Left ventricle myocardium superior (tissue), 1 donor: Measurements from ENCODE around the gene UBTD2. TPM values are rescaled to one million over a fixed set of nuclear protein-coding genes. Genes with fewer than 3 reads are reported as not detected.
A peak's percentile ranks its signal among the peaks of the same experiment; 100 is the strongest.
"Not testable (repeated sequence)": the region's sequence is repeated elsewhere in the genome, so short reads cannot be mapped to it uniquely, and the experiment has no call there.

ENCODE experiments used
- ATAC-seq: fragments of 200-7000 bp; cut with Tn5 transposase; one replicate; pipeline ENCODE4 v1.9.1; 2020; ENCODE audit warnings: mild to moderate bottlenecking, moderate library complexity
- DNase-seq: peaks from one replicate; pipeline ENCODE4 v3.0.0-alpha.2; 2020
- intact Hi-C: fragments of 100-400 bp; cut with micrococcal nuclease; formaldehyde crosslinking; loops from one replicate; pipeline ENCODE4 v1.11.0; 2022
- total RNA-seq: library from RNA; stranded (reverse); fragmentation: NEBNext Ultra II Directional; extraction: Animal tissue kit (Norgen Biotek cat#: 25700); gene quantifications from one replicate; pipeline ENCODE4 v1.2.1, GENCODE V29; 2021
- donor health status: DM: no; HTN: yes; CAD: no; lungs with severe emphysema.

The UBTD2 gene
- total RNA-seq, 1 donor from 2014 or later: 8.7 TPM

DNA sequence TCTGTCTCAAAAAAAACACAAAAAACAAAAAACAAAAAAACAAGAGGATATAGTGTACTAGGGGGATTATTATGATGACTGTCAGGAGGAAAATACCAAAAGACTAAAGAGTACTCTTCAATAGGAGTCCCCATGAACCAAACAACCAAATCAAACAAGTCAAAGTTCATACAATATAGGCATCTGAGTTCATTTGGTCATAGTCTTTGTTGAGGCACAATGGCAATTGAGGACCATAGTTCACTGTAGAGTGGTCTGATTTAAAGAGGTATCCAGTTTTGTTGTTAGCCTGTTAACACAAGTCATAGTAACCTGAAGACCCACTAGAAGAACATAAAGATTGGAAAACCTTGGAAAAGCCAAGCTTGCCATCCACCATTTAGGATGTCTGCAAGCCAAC is 11.3 kb upstream of the UBTD2 start:
- intact Hi-C loops: no loop called here
- DNase-seq (no peak), ATAC-seq (no peak)

DNA sequence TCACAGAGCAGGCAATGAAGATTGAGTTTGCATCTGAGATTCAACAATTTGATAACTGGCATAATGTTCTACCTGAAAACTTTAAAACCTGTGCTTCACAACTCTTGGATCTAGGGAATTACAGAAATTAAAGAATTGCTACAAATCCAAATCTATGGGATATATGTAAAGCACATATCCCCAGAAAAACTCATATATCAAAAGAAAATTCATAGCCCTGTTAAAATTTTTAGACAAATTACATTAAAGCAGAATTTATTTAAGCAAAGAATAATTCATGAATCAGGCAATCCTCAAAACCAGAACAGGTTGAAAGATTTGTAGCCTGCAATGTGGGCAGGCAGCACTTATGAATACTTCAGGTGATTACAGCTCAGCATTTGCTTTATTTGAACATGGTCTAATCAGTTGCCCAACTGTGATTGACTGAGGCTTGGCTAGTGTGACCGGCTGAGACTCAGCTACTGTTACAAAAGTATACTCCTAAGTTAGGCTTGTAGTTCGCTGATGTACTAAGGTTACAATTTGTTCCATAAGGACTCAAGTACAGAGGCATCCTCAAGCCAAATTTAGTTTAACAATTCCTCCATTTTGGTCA is 10.3 kb upstream of the UBTD2 start:
- intact Hi-C loops: no loop called here
- DNase-seq: no peak
- no peak for ATAC-seq

DNA sequence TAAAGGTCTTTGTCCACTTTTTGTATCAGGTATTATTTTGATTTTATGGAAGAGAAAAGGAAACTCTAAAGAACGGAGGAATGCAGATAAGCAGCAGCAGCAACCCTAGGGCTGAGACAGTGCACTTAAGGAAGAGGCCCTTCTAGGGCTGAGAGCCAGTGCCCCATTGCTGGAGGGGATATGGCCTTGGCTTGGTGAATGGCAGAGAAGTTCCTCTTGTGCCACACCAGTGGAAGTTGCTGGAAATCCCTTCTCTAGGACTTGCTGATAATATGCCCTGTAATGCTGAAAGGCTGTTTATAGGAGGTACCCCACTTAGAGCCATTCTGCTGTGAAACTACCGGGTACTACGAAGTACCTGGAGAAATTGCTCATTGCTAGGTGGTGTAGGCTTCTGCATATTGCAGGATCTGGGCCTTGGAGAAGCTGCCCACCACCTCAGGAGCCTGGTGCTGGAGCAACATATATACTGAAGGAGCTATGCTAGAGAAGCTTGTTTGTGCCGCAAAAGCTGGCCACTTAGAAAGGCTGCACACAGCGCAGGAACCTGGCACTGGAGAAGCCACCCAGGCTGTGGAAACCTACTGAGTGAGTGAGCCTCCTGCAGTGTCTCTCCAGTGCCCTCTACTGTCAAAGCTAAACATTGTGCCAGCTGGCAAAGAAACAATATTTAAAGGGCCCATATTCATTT is 9.6 kb upstream of the UBTD2 start:
- peak; percentile 68 for DNase-seq
- ATAC-seq: peak; percentile 98
- intact Hi-C loops: no loop called here

DNA sequence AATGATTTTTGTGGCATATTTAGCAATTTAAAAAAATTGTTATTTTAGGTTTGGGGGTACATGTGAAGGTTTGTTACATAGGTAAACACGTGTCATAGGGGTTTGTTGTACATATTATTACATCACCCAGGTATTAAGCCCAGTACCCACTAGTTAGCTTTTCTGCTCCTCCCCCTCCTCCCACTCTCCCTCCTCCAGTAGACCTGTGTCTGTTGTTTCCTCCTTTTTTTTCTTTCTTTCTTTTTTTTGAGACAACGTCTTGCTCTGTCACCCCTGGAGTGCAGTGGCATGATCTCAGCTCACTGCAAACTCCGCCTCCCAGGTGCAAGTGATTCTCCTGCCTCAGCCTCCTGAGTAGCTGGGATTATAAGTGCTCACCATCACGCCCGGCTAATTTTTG is 8.3 kb upstream of the UBTD2 start:
- DNase-seq, ATAC-seq, intact Hi-C loops: not testable (repeated sequence)

DNA sequence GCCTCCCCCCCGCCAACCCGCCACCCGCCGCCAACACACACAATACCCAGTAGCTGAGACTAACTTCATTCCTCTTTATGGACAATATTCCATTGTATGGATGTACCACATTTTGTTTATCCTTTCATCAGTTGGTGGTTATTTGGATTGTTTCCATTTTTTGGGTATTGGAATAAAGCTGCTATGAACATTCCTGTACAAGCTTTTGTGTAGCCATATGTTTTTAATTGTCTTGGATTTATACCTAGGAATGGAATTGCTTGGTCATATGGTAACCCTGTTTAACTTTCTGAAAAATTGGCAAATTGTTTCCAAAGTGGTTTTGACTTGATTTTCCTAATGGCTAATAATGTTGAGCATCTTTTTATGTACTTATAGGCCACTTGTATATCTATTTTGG is 4.9 kb upstream of the UBTD2 start:
- ATAC-seq (no peak), DNase-seq (no peak)
- intact Hi-C loops: no loop called here

DNA sequence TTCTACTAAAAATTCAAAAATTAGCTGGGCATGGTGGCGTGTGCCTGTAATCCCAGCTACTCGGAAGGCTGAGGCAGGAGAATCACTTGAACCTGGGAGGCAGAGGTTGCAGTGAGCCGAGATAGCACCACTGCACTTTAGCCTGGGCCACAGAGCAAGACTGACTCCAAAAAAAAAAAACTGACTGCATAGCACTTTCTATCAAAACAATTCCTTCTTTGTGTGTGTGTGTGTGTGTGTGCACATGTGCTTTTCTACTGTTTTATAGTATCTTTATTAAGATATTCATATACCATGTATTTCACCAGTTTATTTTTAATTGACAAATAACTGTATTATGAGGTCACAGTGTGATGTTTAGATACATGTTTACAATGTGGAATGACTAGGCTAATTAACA is 3.6 kb upstream of the UBTD2 start:
- DNase-seq, intact Hi-C loops, ATAC-seq: not testable (repeated sequence)

DNA sequence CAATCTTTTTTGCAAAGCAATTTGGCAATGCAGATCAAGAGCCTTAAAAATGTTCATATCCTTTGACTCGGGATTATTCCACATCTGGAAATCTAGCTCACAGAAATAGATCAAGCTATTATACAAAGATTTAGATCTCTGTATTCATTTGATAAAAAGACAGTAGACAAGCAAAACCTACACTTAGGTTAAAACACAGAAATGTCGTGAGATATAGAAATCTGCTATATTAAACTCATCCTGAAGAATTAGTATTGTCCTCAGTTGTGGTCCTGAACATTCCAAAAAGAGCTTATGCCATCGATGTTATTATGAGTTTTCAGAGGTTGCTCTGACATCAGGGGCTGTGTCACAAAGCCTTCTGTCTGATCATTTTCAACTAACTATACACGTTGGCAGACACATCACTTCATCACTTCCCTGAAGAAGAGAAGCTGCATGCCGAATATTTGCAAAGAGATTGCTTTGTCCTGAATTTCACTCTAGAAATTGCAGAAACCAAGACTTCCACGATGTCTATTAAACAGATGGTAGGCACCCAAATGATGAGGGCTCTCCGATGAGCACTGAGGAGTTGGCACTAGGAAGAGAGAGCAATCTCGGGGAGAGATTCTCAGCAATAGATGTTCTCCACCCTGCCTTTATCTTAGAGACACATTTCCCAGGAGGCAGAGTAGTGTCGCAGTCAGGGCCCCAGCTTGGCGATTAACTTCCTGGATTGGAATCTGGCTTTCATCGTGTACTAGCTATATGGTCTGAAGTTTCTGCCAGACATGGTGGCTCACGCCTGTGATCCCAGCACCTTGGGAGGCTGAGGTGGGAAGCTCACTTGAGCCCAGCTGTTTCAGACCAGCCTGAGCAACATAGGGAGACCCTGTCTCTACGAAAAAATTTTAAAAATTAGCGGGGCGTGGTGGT is 1.9 kb upstream of the UBTD2 start:
- intact Hi-C loops: no loop called here
- ATAC-seq (no peak), DNase-seq (no peak)

DNA sequence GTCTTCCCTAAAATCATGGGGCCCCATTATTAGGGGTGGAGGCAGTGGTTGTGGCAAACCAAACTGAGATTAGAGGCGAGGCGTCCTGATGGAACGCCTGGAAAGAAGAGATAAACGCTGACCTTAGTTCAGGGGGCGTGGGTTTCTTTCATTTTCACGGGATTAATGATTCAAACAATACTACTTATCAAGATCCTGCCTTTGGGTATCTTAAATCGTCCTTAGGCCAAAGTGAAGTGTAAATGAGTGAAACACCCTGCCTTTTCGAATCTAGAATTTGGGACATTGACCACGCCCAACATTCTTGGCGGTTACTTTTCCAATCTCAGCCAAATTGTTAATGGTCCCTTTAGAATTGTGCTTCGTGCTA is 1.0 kb upstream of the UBTD2 start:
- intact Hi-C loops: no loop called here
- ATAC-seq (peak; percentile 8), DNase-seq (no peak)

DNA sequence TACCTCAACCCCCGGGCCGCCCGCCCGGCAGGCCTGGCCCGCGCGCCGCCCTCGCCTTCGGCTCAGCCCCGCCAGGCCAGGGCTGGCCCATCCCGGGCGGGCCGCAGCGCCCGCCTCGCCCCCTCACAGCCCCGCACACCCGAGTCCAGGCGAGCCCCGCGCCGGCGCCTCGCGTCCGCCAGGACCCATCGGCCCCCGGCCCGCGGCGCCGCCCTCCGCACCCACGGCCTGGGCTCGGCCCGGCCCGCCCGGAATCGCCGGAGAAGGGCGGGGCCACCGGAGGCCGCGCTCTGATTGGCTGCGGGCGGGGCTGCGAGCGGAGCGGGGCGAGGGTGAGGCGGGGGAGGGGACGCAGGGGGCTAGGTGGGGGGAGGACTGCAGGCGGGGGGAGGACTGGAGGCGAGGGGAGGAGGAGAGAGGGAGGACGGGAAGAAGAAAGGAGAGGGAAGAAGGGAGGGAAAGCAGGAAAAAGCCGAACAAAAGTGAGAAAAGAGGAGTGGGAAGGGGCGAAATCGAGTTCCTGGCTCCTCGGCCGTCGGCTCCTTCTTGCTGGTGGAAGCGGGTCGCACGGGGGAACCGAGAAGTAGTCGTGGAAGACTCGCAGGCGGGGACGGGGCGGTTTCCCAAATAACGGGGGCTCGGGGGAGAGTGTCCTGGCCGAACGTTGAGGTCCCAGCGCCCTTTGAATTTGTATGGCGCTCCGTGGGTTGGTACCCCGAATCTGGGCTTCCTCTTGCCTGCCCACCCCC is 472 bp upstream of the UBTD2 start:
- ATAC-seq (peak; percentile 93), DNase-seq (peak; percentile 93)
- intact Hi-C loops: no loop called here

DNA sequence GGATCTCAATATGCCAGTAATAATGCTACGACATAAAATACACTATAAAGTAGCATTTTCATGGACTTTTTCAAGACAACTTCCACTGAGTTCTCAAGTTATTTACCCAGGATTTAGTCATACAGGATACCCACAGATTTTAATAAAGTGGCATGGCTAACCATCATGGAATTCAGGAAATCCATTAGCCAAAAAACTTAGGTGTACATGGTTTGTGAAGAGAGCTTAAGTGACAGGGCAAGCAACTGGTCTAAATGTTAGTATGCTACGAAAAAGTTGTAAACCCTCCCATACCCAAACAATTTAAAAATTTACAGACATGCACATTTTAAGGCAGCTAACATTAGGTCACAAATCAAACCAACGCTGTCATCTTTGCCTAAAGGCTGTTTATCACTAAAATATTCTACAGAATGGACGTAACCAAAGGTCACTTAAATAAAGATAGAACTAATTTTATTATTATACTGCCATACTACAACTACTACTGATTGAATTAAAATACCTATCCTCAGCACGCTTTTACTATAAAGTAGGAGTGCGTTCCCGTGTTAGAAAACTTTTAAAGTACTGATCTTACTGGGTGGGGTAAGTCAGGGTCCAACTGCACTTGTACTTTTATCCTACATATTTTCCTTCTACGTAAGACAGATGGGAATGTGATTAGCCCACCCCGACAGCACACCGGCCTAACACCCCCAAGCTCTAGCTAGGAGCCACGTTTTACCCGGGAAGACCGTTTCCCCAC is 1.1 kb downstream of the UBTD2 start:
- intact Hi-C loops: no loop called here
- no peak for ATAC-seq

DNA sequence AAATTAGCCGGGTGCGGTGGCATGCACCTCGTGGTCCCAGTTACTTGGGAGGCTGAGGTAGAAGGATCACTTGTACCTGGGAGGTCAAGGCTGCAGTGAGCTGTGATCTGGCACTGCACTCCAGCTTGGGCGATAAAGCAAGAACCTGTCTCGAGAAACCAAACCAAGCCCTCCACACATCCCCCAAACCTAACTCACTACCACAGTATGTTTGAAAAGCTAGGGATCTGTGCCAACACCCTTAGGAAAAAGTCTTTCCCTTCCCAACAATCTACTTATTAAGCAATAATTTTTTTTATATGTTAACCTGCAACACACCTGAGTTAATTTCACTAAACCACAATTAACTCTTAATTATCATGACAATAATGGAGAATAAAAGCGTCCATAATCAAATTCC is 2.2 kb downstream of the UBTD2 start:
- intact Hi-C loops: no loop called here
- DNase-seq (no peak), ATAC-seq (no peak)

More for the DNA sequence above, 1.1 kb downstream of the UBTD2 start:
- DNase-seq: no peak

DNA sequence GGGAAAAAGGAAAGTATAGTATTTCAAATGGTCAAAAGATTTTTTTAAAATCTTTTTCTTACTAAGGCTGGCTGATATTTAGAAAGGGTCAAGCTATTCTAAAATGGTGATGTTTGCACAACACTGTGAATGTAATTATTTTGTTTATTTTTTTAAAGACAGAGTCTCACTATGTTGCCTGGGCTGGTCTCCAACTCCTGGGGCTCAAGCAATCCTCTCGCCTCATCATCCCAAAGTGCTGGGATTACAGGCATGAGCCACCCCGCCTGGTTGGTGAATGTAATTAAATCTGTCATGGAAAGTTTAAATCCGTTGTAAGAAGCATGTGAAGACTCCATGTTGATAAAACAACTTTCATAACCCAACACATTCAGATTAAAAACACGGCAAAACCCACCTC is 2.6 kb downstream of the UBTD2 start:
- intact Hi-C loops: no loop called here
- DNase-seq (no peak), ATAC-seq (no peak)

DNA sequence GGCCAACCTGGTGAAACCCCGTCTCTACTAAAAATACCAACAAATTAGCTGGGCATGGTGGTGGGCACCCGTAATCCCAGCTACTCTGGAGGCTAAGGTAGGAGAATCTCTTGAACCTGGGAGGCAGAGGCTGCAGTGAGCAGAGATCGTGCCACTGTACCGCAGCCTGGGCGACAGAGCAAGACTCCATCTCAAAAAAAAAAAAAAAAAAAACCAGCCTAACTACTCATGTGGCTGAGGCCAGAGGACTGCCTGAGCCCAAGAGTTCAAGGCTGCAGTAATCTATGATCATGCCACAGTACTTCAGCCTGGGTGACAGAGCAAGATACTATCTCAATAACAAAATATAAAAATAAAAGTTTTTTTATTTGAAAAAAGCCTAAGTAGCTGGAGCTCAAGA is 3.2 kb downstream of the UBTD2 start:
- no peak for DNase-seq
- intact Hi-C loops: no loop called here
- no peak for ATAC-seq

DNA sequence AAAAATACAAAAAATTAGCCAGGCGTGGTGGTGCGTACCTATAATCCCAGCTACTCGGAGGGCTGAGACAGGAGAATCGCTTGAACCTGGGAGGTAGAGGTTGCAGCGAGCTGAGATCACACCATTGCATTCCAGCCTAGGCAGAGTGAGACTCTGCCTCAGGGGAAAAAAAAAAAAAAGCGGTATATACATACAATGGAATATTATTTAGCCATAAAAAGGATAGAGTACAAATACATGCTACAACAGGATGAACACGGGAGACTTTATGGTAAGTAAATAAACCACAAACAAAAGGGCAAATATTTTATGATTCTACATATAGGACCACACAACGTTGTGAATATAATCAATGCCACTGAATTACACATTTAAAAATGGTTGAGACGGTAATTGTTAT is 5.2 kb downstream of the UBTD2 start:
- no peak for DNase-seq
- intact Hi-C loops: no loop called here
- no peak for ATAC-seq

DNA sequence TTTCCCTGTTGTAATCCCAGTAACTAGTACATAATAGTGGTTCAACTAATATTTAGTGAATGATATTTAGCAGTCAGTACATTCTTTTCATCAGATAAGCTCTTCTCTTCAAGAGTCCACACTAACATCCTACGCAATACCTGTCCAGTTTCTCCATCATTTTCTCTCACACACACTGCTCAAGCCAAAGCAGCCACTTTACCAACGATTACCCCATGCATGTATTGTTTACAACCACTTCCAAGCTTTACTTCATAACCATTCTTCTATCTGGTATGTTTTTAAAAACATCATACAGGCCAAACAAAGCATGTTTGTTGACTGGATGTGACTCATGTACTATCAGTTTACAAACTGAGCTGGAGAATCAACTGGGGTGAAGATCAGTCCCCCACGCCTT is 7.3 kb downstream of the UBTD2 start:
- ATAC-seq: no peak
- intact Hi-C loops: no loop called here
- DNase-seq: no peak

DNA sequence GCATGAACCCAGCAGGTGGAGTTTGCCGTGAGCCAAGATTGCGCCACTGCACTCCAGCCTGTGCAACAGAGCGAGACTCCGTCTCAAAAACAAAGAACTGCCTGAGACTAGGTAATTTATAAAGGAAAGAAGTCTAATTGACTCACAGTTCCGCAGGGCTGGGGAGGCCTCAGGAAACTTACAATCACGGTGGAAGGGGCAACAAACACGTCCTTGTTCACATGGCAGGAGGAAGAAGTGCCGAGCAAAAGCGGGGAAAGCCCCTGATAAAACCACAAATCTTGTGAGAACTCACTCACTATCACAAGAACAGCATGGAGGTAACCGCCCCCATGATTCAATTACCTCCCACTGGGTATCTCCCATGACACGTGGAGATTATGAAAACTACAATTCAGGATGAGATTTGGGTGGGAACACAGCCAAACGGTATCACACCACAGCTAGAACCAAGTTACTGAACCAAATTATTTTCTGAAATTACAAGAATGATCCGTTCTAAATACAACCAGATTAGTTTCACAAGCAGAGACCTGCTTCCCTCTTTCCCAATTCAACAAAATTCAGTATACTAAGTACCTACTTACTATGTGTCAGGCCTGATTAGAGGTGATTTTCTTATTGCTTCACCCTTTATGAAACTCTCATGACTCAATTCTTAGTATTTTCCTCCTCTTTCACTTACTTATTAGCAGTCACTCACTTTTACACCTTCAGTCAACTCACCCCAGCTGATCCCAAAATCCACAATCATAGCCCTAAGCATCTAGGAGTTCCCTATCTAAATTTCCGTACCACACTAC is 8.4 kb downstream of the UBTD2 start:
- DNase-seq (no peak), ATAC-seq (no peak)
- intact Hi-C loops: no loop called here

DNA sequence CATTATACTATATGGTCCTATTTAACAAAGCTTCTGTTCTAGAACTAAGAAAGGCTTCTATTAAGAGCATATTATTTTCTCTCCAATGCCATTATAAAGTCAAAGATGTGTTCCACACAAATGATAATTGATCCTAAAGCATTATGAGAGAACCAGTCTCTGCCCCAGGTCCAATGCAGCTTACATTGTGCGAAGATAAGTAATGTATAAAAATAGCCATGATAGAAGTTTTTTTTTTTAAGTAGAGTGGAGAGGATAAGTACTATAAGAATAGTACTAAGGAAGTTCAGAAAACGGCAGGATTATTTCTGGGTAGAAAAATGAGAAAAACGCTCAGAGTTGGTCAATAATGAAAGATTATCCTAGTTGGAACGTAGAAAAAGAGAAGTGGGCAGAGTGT is 15.6 kb downstream of the UBTD2 start:
- ATAC-seq: peak; percentile 75
- intact Hi-C loops: no loop called here
- no peak for DNase-seq

DNA sequence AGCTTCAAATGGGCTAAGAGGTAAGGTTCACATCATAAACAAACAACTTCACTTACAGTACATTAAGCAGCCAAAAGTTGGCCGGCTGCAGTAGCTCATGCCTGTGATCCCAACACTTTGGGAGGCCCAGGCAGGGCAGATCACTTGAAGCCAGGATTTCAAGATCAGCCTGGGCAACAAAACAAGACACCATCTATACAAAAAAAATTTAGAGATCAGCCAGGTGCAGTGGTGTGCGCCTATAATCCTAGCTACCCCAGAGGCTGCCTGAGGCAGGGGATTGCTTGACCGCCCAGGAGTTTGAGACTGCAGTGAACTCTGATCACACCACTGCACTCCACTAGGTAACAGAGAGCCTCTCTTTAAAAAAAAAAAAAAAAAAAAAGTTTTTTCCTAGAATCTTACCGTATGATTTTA is 16.9 kb downstream of the UBTD2 start:
- DNase-seq (no peak), ATAC-seq (peak; percentile 77)
- intact Hi-C loops: no loop called here
